HS-27A (cell line): Measurements from ENCODE around the gene PTPN12.
"Not testable (repeated sequence)": the region's sequence is repeated elsewhere in the genome, so short reads cannot be mapped to it uniquely, and the experiment has no call there.

Experiments used
- DNase-seq: peaks from one replicate; pipeline ENCODE4 v3.0.0-alpha.2; 2012; ENCODE audit warnings: low read depth, missing footprints

PTPN12 gene

GRCh38 chr7:77580762-77581350 lies 43.8 kb downstream of the PTPN12 start:
- DNase-seq: no peak

GRCh38 chr7:77587272-77587671 lies 50.2 kb downstream of the PTPN12 start:
- no peak for DNase-seq

GRCh38 chr7:77600952-77601351 lies 63.9 kb downstream of the PTPN12 start:
- no peak for DNase-seq

GRCh38 chr7:77606562-77606961 lies 69.5 kb downstream of the PTPN12 start:
- DNase-seq: no peak

- DNase-seq: no peak
Observed at GRCh38 chr7:77619314-77619713, 82.2 kb downstream of the PTPN12 start.

GRCh38 chr7:77626586-77627308 lies 89.7 kb downstream of the PTPN12 start:
- no peak for DNase-seq

- no peak for DNase-seq
Observed at GRCh38 chr7:77627309-77627676, 90.2 kb downstream of the PTPN12 start.

- DNase-seq: no peak
Observed at GRCh38 chr7:77629797-77630196, 92.7 kb downstream of the PTPN12 start.

- DNase-seq: no peak
Observed at GRCh38 chr7:77631820-77632219, 94.7 kb downstream of the PTPN12 start.

- DNase-seq: no peak
Observed at GRCh38 chr7:77644774-77645173, 107.7 kb downstream of the PTPN12 start.

GRCh38 chr7:77648742-77649338 lies 111.7 kb downstream of the PTPN12 start:
- DNase-seq: no peak

GRCh38 chr7:77649716-77650349 lies 112.7 kb downstream of the PTPN12 start:
- peak; percentile 64 for DNase-seq

GRCh38 chr7:77651575-77652162 lies 114.6 kb downstream of the PTPN12 start:
- DNase-seq: peak; percentile 31

GRCh38 chr7:77652826-77653225 lies 115.7 kb downstream of the PTPN12 start:
- DNase-seq: not testable (repeated sequence)

- DNase-seq: no peak
Observed at GRCh38 chr7:77653572-77653971, 116.5 kb downstream of the PTPN12 start.

GRCh38 chr7:77655356-77655755 lies 118.3 kb downstream of the PTPN12 start:
- no peak for DNase-seq

- no peak for DNase-seq
Observed at GRCh38 chr7:77655836-77656455, 118.9 kb downstream of the PTPN12 start.

- no peak for DNase-seq
Observed at GRCh38 chr7:77657427-77658224, 120.5 kb downstream of the PTPN12 start.

- DNase-seq: no peak
Observed at GRCh38 chr7:77658928-77659327, 121.8 kb downstream of the PTPN12 start.

- no peak for DNase-seq
Observed at GRCh38 chr7:77661816-77662215, 124.7 kb downstream of the PTPN12 start.

GRCh38 chr7:77662869-77663268 lies 125.8 kb downstream of the PTPN12 start:
- DNase-seq: no peak
